ENCODE results near the gene CSNK1G2.

DNA sequence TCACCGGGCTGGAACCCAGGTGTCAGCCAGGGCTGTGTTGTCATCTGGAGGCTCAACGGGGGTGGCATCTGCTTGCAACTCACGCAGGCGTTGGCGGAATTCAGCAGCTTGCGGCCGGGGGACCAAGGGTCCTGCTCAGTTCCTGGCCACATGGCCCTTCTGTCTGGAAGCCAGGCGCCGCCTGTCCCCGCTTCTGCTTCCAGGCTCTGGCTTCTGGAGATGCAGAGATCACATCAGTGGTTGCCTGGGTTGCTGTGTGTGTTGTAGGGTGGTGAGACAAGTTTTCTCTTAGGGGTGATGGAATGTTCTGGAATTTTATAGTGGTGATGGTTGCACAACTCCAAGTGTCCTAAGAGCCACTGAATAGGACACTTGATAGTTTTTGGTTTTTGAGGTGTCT is 30.8 kb upstream of the CSNK1G2 start:
- TF ChIP-seq, protein P1, sequence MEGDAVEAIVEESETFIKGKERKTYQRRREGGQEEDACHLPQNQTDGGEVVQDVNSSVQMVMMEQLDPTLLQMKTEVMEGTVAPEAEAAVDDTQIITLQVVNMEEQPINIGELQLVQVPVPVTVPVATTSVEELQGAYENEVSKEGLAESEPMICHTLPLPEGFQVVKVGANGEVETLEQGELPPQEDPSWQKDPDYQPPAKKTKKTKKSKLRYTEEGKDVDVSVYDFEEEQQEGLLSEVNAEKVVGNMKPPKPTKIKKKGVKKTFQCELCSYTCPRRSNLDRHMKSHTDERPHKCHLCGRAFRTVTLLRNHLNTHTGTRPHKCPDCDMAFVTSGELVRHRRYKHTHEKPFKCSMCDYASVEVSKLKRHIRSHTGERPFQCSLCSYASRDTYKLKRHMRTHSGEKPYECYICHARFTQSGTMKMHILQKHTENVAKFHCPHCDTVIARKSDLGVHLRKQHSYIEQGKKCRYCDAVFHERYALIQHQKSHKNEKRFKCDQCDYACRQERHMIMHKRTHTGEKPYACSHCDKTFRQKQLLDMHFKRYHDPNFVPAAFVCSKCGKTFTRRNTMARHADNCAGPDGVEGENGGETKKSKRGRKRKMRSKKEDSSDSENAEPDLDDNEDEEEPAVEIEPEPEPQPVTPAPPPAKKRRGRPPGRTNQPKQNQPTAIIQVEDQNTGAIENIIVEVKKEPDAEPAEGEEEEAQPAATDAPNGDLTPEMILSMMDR (IDR thresholded peaks at IDR 0.05; ENCODE audit: poor library complexity, severe bottlenecking) = no peak
- TF ChIP-seq EZH2 (IDR thresholded peaks at IDR 0.05; ENCODE audit: borderline replicate concordance, insufficient read depth, low read length, poor library complexity, severe bottlenecking) (no peak), MXI1 (conservative IDR thresholded peaks at IDR 0.05; ENCODE audit: poor library complexity, severe bottlenecking) (no peak), SMC3 (conservative IDR thresholded peaks at IDR 0.05; ENCODE audit: poor library complexity) (no peak), POLR2AphosphoS5 (IDR thresholded peaks at IDR 0.05) (no peak), TAF1 (IDR thresholded peaks at IDR 0.05; ENCODE audit: low read depth) (no peak)

Measured in neural cell (in vitro differentiated cells).